GM19372 (cell line): Measurements from ENCODE around the gene AIMP2.
"Not testable (repeated sequence)": the region's sequence is repeated elsewhere in the genome, so short reads cannot be mapped to it uniquely, and the experiment has no call there.

ENCODE experiments used
- ATAC-seq: cut with Tn5 transposase; IDR thresholded peaks from one replicate; pipeline ENCODE4 v1.9.1; 2021; ENCODE audit warnings: mild to moderate bottlenecking, low read depth, moderate library complexity; ENCODE audit not compliant: unreplicated experiment

AIMP2 gene

GRCh38 chr7:6026011-6026819 is 17.1 kb downstream of the AIMP2 start:
- peak; percentile 57 for ATAC-seq

GRCh38 chr7:6026820-6027311 is 17.8 kb downstream of the AIMP2 start:
- no peak for ATAC-seq

DNA sequence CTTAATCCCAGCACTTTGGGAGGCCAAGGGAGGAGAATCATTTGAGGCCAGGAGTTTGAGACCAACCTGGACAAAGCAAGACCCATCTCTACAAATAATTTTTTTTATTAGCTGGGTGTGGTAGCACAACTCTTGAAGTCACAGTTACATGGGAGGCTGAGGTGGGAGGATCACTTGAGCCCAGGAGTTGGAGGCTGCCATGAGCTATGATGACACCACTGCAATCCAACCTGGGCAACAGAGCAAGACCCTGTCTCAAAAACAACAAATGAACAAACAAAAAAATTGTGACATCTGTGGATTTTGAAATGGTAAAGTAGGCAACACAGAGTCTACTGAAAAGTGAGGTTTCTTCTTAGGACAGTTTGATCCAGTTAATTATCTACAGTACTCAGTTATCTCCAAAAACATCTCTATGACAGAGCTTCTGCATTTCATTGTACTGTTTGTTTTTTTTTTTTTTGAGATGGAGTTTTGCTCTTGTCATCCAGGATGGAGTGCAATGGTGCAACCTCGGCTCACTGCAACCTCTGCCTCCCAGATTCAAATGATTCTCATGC is 18.8 kb downstream of the AIMP2 start:
- no peak for ATAC-seq

DNA sequence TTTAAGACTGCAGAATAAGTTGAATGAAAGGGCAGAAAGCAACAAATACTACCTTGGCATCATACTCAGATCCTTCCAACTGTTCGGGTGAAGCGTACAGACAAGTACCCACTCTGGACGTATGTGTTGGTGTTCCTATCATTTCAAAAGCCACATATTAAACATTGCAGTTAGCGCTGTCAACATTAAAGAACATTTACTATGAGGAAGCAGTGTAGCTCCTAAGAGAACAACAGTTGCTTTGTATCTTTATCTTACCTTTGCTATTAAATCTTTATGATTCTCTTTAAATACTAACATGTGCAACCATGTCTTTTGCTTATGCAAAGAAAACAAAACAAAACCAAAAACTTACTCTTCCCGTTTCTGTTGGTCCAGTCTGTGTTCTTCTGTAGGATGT is 19.5 kb downstream of the AIMP2 start:
- ATAC-seq = no peak

DNA sequence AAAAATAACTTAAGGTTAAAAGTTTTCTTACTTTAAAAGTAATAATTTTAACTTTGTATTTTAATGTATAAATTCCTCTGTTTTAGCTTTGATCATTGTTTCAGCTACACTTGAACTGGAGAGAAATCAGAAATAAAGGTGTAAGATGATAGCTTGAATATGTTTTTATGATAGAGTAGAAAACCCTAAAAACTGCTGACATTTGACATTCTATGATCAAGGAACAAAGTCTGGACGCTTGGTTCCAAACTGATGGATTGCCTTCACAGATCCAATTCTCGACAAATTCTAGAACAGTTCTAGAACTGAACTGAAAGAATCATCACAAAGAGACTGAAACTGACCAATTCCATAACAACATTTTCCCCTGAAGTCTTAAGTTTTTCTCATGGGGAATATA is 21.9 kb downstream of the AIMP2 start, which contains the start of gene ANKRD61:
Gene ANKRD61 (plus strand): TSS at position 389 of the 400 bp plus-strand sequence. CDS start 0 bp downstream, at position 389.
- no peak for ATAC-seq

GRCh38 chr7:6031567-6031966 is 22.5 kb downstream of the AIMP2 start:
- ATAC-seq = no peak

DNA sequence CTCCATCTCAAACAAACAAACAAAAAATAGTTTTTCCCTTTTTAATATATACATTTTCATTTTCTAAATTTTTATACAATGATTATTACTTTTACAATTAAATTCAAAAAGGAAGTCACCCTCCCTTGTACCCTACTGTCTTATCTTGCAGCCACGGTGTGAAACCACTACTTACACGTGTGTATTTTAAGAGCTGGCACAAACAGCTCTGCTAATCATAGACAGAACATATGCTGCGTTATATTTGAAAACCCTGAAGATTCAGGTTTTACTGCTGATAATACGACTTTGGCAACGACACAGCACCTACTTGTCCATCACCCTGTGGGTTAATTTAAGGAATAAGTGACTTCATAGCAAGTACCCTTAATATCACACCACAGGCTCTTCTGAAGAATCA is 23.1 kb downstream of the AIMP2 start:
- no peak for ATAC-seq

DNA sequence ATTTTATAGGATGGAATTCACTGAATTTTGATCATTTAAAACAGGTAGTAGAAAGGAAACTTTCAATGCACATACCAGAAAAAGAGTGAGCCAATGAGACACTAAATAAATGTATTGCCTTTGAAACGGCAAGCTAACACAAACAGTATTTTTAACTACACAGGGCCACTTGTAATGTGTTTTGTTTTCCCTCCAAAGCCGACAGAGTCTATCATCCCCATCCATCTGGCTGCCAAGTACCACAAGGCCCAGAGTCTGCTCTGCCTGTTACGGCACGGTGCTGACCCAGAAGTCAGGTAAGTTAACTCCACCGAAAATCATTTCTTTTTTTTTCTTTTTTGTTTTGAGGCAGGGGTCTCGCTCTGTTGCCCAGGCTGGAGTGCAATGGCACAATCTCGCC is 23.6 kb downstream of the AIMP2 start:
- ATAC-seq = no peak

DNA sequence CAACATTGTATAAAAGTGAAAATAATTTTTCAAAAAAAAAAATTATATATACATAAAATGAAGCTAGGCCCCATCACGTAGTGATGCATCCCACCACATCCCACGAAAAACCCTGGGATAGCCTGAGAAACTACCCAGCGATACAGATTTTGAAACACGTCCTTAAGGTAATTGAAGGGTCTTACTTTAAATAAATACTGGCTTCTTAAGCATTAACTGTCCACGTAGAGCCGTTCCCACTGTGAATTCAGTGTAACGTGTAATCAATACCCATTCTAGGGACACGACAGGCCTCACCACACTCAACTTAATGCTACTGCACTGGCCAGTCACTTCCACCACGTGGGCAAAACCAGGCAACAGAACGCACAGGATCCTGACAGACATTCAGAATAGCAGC is 26.1 kb downstream of the AIMP2 start:
- ATAC-seq = no peak

DNA sequence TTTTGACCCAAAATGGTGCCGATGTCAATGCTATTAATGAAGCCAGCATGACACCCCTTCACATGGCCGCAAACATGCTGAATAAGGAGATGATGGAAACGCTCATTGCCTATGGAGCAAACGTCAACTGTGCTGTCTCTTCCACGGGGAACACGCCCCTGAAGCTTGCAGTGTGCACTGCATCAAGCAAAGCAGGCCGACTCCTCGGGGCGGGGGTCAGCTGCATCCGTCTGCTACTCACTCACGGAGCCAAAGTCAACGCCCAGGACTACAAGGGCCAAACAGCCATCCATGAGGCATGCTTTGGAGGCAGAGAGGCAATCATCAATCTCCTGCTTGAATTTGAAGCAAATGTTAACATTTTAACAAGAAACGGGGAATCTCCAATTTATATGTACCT is 26.6 kb downstream of the AIMP2 start:
- no peak for ATAC-seq

DNA sequence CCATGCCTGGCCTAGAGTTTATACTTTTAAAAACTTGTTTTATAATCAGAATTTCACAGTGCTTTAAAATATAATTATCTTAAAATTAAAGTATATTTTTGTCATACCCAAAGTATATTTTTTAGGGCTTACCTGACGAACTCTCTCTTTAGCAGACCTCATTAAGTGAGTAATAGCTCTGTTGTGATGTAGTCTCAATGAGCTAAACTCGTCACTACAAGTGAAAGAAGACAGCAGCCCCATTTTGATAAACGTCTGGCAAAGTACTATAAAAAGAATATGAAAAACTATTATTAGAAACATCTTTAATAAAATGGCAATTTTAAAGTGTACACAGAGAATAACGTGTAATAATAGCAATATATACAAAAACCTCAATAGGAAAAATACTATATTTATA is 40.7 kb downstream of the AIMP2 start:
- ATAC-seq = no peak

DNA sequence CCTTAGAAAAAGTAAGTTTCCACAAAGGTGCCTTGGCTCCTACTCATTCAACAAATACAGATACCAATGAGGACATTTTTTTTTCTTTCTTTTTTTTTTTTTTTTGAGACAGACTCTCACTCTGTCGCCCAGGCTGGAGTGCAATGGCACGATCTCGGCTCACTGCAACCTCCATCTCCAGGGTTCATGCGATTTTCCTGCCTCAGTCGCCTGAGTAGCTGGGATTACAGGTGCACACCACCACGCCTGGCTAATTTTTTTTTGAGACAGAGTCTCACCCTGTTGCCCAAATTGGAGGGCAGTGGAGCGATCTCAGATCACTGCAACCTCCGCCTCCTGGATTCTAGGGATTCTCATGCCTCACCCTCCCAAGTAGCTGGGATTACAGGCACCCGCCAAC is 42.1 kb downstream of the AIMP2 start:
- ATAC-seq = not testable (repeated sequence)

DNA sequence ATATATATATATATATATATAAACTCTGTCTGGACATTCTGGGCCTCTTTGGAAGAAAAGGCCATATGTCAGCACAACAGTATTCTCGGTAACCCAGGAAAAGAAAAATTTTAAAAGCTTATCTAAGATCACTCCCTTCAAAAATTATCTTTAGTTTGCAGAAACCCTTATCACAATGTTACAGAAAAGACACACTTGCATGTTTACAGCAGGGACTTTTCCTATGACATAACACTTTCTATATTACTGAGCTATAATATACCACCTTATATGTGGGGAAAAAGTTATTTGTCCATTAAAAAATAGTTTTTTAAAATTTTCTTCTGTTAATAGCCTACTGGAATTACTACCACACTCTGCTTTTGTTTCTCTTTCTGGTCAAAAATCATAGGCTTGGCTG is 47.5 kb downstream of the AIMP2 start:
- no peak for ATAC-seq

- ATAC-seq = no peak
Observed at GRCh38 chr7:6057316-6058129, 48.5 kb downstream of the AIMP2 start.

DNA sequence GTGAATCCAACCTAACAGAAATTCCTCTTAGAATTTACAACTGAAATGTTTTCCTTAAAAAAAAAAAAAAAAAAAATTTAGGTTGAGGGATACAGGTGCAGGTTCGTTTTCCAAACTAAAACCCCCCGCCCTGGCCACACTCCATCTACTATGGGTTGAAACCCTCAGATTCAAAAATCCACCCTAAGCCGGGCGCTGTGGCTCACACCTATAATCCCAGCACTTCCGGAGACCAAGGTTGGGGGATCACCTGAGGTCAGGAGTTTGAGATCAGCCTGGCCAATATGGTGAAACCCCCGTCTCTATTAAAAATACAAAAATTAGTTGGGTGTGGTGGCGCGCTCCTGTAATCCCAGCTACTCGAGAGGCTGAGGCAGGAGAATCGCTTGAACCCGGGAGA is 50.9 kb downstream of the AIMP2 start:
- ATAC-seq = not testable (repeated sequence)

DNA sequence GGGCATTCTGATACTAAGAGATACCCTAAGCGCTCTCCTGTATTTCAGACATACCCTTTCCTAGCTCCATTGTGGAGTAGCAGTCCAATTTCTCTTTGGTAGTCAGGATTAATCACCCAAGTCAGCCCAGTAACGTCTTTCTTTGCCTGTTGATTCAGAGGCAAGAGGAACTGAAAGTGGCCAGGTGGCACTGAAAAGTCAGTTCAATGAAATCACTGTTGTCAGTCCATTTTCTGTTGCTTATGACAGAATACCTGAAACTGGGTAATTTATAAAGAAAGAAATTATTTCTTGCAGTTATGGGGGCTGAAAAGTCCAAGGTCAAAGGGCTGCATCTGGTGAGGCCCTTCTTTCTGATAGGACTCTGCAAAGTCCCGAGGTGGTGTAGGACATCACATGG is 62.3 kb downstream of the AIMP2 start:
- ATAC-seq = peak; percentile 61
